K562 (cell line): ENCODE measurements around the gene RUNX1. TPM values are rescaled to one million over a fixed set of nuclear protein-coding genes. Genes with fewer than 3 reads are reported as not detected.

Experiments
- ATAC-seq: fragments of 200-7000 bp; cut with Tn5 transposase; 3 replicates; pipeline ENCODE4 v1.9.1; 2020; ENCODE audit warnings: moderate library complexity
- BruUV-seq: library from RNA; stranded (reverse); fragments of 400-500 nt; replicated peaks from 2 replicates; lab custom pipeline; 2021; lab: Mats Ljungman, UMichigan
- CTCF ChIA-PET: fragments of 300-600 bp; formaldehyde crosslinking; extraction: SDS; loops from one replicate; lab custom pipeline; 2021; ENCODE audit warnings: low intra/inter-chr PET ratio; lab: Yijun Ruan, JAX
- POLR2A ChIA-PET: fragments of 300-600, 350-650 bp; sonication (Branson Sonifier 250); formaldehyde crosslinking; extraction: SDS; loops from one replicate; lab custom pipeline; 2021; ENCODE audit warnings: antibody characterized with exemption, inconsistent platforms; lab: Yijun Ruan, JAX
- DNase-seq, 4 experiments: peaks; one replicate each; pipeline versions ENCODE4 v3.0.0 to v3.0.0-alpha.2; 2011 to 2018; ENCODE audit warnings: low spot score in 3 of 4, mixed read lengths in 3 of 4; ENCODE audit errors: extremely low read depth in 1 of 4
- FAIRE-seq: peaks from 2 replicates; lab custom pipeline; 2011; peaks lifted over from hg19 to GRCh38; lab: Jason Lieb, UNC
- H2AFZ ChIP-seq: 2 replicates; pipeline ENCODE4 v1.6.0; 2011; ENCODE audit warnings: low read depth, low read length, control low read depth, inconsistent platforms
- H3K27ac ChIP-seq: fragments of 200-600 bp; 3 replicates; pipeline ENCODE4 v1.8.0; 2011; ENCODE audit warnings: low read depth, mild to moderate bottlenecking, control low read depth, inconsistent platforms, low read length, moderate library complexity, mixed read lengths; ENCODE audit errors: extremely low read depth
- H3K27me3 ChIP-seq, 2 experiments: fragments of 300-600 bp in 1 of 2; 2 replicates in 1 of 2; 3 replicates in 1 of 2; pipeline versions ENCODE4 v1.6.0 to v1.8.0; 2011; ENCODE audit warnings: inconsistent platforms in 2 of 2, low read length in 2 of 2, mild to moderate bottlenecking in 1 of 2, mixed read lengths in 1 of 2, moderate library complexity in 1 of 2; ENCODE audit not compliant: control insufficient read depth in 2 of 2, insufficient read depth in 2 of 2
- H3K36me3 ChIP-seq: fragments of 300-600 bp; 3 replicates; pipeline ENCODE4 v1.8.0; 2011; ENCODE audit warnings: mild to moderate bottlenecking, low read length, inconsistent platforms; ENCODE audit not compliant: control insufficient read depth, insufficient read depth
- H3K4me1 ChIP-seq, 2 experiments: fragments of 200-600 bp in 1 of 2; replicated peaks in 1 of 2; 2 replicates in 1 of 2; 3 replicates in 1 of 2; pipeline versions ENCODE4 v1.5.1 to v1.8.0; 2011; ENCODE audit warnings: inconsistent platforms in 2 of 2, low read length in 2 of 2, mild to moderate bottlenecking in 1 of 2, mixed read lengths in 1 of 2, moderate library complexity in 1 of 2; ENCODE audit not compliant: control insufficient read depth in 2 of 2, insufficient read depth in 2 of 2
- H3K4me2 ChIP-seq: 2 replicates; pipeline ENCODE4 v1.6.1; 2011; ENCODE audit warnings: low read length, control low read depth, inconsistent platforms, mixed read lengths; ENCODE audit not compliant: insufficient read depth
- H3K4me3 ChIP-seq: fragments of 200-600 bp; sonication (generic), shearing (Covaris generic); 2 replicates; pipeline ENCODE4 v1.5.1; 2016; ENCODE audit warnings: control low read depth, inconsistent platforms
- H3K79me2 ChIP-seq: fragments of 200-600 bp; 3 replicates; pipeline ENCODE4 v1.8.0; 2011; ENCODE audit warnings: low read length, inconsistent platforms; ENCODE audit not compliant: control insufficient read depth, insufficient read depth
- H3K9ac ChIP-seq, 2 experiments: 2 replicates each; pipeline versions ENCODE4 v1.6.0 to v1.6.1; 2011; ENCODE audit warnings: low read depth in 2 of 2, low read length in 2 of 2, control low read depth in 1 of 2, inconsistent platforms in 1 of 2, mild to moderate bottlenecking in 1 of 2, mixed read lengths in 1 of 2; ENCODE audit not compliant: insufficient read depth in 1 of 2
- H3K9me1 ChIP-seq: one replicate; pipeline ENCODE4 v1.6.0; 2011; ENCODE audit warnings: inconsistent platforms, mild to moderate bottlenecking, low read length, moderate library complexity; ENCODE audit not compliant: control insufficient read depth, insufficient read depth
- H3K9me3 ChIP-seq: replicated peaks from 2 replicates; pipeline ENCODE4 v1.5.1; 2011; ENCODE audit warnings: low read depth, low read length, inconsistent platforms; ENCODE audit not compliant: control insufficient read depth, insufficient read depth
- H4K20me1 ChIP-seq: replicated peaks from 2 replicates; pipeline ENCODE4 v1.6.1; 2011; ENCODE audit warnings: low read length, inconsistent platforms, mixed read lengths; ENCODE audit not compliant: control insufficient read depth, insufficient read depth
- ARNT ChIP-seq, 2 experiments: fragments of 450-650 bp; IDR thresholded peaks; 2 replicates each; pipeline ENCODE4 v1.6.1; 2016; ENCODE audit warnings: mild to moderate bottlenecking in 1 of 2
- CREM ChIP-seq: IDR thresholded peaks from 2 replicates; pipeline ENCODE4 v1.6.1; 2014; ENCODE audit warnings: antibody characterized with exemption, low read depth
- KAT7 ChIP-seq: sonication (generic); formaldehyde crosslinking; IDR thresholded peaks from 2 replicates; pipeline ENCODE4 v1.8.0; 2022; ENCODE audit warnings: missing genetic modification reagents, mild to moderate bottlenecking, borderline replicate concordance
- NCOA1 ChIP-seq: fragments of 450-650 bp; IDR thresholded peaks from 2 replicates; pipeline ENCODE4 v1.6.1; 2016; ENCODE audit warnings: low read depth
- TFAP4 ChIP-seq: sonication (generic); formaldehyde crosslinking; IDR thresholded peaks from 2 replicates; pipeline ENCODE4 v1.8.0; 2022; ENCODE audit warnings: missing genetic modification reagents, mild to moderate bottlenecking, moderate library complexity, borderline replicate concordance
- WGBS: fragments of 100-300 bp; shearing (Covaris generic); methylation state at CpG from one replicate; pipeline ENCODE4 v1.1.6; 2016; ENCODE audit warnings: low coverage, mixed read lengths; ENCODE audit not compliant: insufficient coverage; ENCODE audit errors: missing lambda C conversion rate; 5-methylcytosine and 5-hydroxymethylcytosine counted together
- in situ Hi-C: fragments of 300-500 bp; cut with MboI; formaldehyde crosslinking; loops from 4 replicates; pipeline ENCODE4 v1.15.0; 2018; ENCODE audit warnings: inconsistent platforms, mixed read lengths
- intact Hi-C: fragments of 100-400 bp; cut with micrococcal nuclease; formaldehyde crosslinking; loops from 2 replicates; pipeline ENCODE4 v1.14.2; 2022
- polyA plus RNA-seq, 8 experiments: library from polyadenylated mRNA; depleted of rRNA in 4 of 8; stranded (reverse) in 5 of 8; unstranded in 3 of 8; fragments of >200 nt; fragmentation: Nextera tagmentation in 2 of 8; fragmentation: Illumina TruSeq in 1 of 8; extraction: Ambion mirVana in 2 of 8; extraction: Trizol in 1 of 8; gene quantifications; 2 replicates each; pipeline versions ENCODE4 v1.2.1 to v1.2.3, GENCODE V29; 2011 to 2014; ENCODE audit warnings: inconsistent platforms in 1 of 8, missing spikeins in 1 of 8
- total RNA-seq, 7 experiments: library from RNA; depleted of rRNA in 6 of 7; stranded (reverse); fragments of >200 nt in 6 of 7; fragmentation: Illumina TruSeq in 2 of 7; extraction: Trizol in 2 of 7; gene quantifications; 2 replicates each; pipeline versions ENCODE4 v1.2.1 to v1.2.3, GENCODE V29; 2011 to 2021; ENCODE audit warnings: low replicate concordance in 1 of 7
- TF ChIP-seq, protein P1 (sequence below): fragments of 200-800 bp; sonication (Bioruptor generic); IDR thresholded peaks from 2 replicates; pipeline ENCODE4 v1.6.1; 2017; ENCODE audit warnings: missing genetic modification characterization, missing compliant biosample characterization
- TF ChIP-seq, protein P2 (sequence below): fragments of 250-450 bp; sonication (Bioruptor Pico); IDR thresholded peaks from 2 replicates; pipeline ENCODE4 v1.8.0; 2021; ENCODE audit warnings: moderate library complexity, mild to moderate bottlenecking, inconsistent platforms

Gene RUNX1
- total and polyA plus RNA-seq, 9 of the 15 experiments (the other 6 are each of a cell fraction or from before 2014, with no cell fraction given), result 2.2 to 68.6 (median 17.8) TPM

- TF ChIP-seq, protein P1, sequence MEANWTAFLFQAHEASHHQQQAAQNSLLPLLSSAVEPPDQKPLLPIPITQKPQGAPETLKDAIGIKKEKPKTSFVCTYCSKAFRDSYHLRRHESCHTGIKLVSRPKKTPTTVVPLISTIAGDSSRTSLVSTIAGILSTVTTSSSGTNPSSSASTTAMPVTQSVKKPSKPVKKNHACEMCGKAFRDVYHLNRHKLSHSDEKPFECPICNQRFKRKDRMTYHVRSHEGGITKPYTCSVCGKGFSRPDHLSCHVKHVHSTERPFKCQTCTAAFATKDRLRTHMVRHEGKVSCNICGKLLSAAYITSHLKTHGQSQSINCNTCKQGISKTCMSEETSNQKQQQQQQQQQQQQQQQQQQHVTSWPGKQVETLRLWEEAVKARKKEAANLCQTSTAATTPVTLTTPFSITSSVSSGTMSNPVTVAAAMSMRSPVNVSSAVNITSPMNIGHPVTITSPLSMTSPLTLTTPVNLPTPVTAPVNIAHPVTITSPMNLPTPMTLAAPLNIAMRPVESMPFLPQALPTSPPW, result no peak
- no peak for TF ChIP-seq TFAP4 (CRISPR knock-in tag)
- no peak for TF ChIP-seq KAT7 (CRISPR knock-in tag)
- no peak for TF ChIP-seq ARNT (IDR thresholded peaks at IDR 0.05)
Observed at GRCh38 chr21:34813266-34813894, 235.7 kb downstream of the RUNX1 start (continued).

GRCh38 chr21:34812504-34813265 lies 236.4 kb downstream of the RUNX1 start:
- Histone ChIP-seq H3K9me1 (no peaks in the 10 kb centered on the region), H2AFZ (no peak overlapping the region), H3K4me3 (no peak overlapping the region), H3K79me2 (no peaks in the 10 kb centered on the region), H3K27me3 (no peaks in the 10 kb centered on the region), H3K4me1 (no peaks in the 10 kb centered on the region), H3K27ac (no peak overlapping the region), H4K20me1 (0 out of 2 replicates have a peak, but pooled peaks cover 3% of the 10 kb centered on the region), H3K9me3 (no peaks in the 10 kb centered on the region), H3K4me2 (no peak overlapping the region), H3K36me3 (peaks cover 82% of the 10 kb centered on the region), H3K9ac (no peak overlapping the region)
- WGBS, result 78% methylated on average over 7 of the region's 7 CpGs
- DNase-seq (no peak), ATAC-seq (no peak), FAIRE-seq (no peak)
- intact Hi-C loops, result no loop called here
- BruUV-seq, result no TSS peak
- in situ Hi-C loops, result no loop called here
- POLR2A ChIA-PET, result interaction anchor here (0.7 to 1.2 kb wide), 3 partner anchors 8 to 987 kb away, joined by 3 to 4 read pairs (median 4); no protein-coding TSS in a partner anchor
- CTCF ChIA-PET, result no interaction called here
- TF ChIP-seq, protein P2, sequence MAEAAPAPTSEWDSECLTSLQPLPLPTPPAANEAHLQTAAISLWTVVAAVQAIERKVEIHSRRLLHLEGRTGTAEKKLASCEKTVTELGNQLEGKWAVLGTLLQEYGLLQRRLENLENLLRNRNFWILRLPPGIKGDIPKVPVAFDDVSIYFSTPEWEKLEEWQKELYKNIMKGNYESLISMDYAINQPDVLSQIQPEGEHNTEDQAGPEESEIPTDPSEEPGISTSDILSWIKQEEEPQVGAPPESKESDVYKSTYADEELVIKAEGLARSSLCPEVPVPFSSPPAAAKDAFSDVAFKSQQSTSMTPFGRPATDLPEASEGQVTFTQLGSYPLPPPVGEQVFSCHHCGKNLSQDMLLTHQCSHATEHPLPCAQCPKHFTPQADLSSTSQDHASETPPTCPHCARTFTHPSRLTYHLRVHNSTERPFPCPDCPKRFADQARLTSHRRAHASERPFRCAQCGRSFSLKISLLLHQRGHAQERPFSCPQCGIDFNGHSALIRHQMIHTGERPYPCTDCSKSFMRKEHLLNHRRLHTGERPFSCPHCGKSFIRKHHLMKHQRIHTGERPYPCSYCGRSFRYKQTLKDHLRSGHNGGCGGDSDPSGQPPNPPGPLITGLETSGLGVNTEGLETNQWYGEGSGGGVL (CRISPR knock-in tag), result no peak
- TF ChIP-seq NCOA1 (no peak), CREM (no peak)
